GM23248 (cell line): ENCODE measurements around the gene GCGR. TPM values are rescaled to one million over a fixed set of nuclear protein-coding genes. Genes with fewer than 3 reads are reported as not detected.
A peak's percentile ranks its signal among the peaks of the same experiment; 100 is the strongest.

Experiments used
- DNase-seq: peaks from one replicate; pipeline ENCODE4 v3.0.0-alpha.2; 2015
- H2AFZ ChIP-seq: fragments of 200-600 bp; sonication (generic); 2 replicates; pipeline ENCODE4 v1.6.1; 2016; ENCODE audit warnings: antibody characterized with exemption
- H3F3A ChIP-seq: fragments of 200-600 bp; sonication (generic); 2 replicates; pipeline ENCODE4 v1.6.1; 2016; ENCODE audit warnings: mild to moderate bottlenecking, antibody characterized with exemption, mixed run types; ENCODE audit not compliant: insufficient read depth
- H3K27ac ChIP-seq: fragments of 200-600 bp; sonication (generic); 2 replicates; pipeline ENCODE4 v1.5.1; 2016; ENCODE audit warnings: mild to moderate bottlenecking
- H3K27me3 ChIP-seq: fragments of 200-600 bp; sonication (generic); replicated peaks from 2 replicates; pipeline ENCODE4 v1.6.1; 2016; ENCODE audit warnings: mild to moderate bottlenecking; ENCODE audit not compliant: insufficient read depth
- H3K36me3 ChIP-seq: fragments of 200-600 bp; sonication (generic); 2 replicates; pipeline ENCODE4 v1.6.1; 2016; ENCODE audit warnings: low read depth, mild to moderate bottlenecking
- H3K4me1 ChIP-seq: fragments of 200-600 bp; sonication (generic); 2 replicates; pipeline ENCODE4 v1.6.1; 2016; ENCODE audit warnings: mild to moderate bottlenecking; ENCODE audit not compliant: insufficient read depth
- H3K4me2 ChIP-seq: fragments of 200-600 bp; sonication (generic); one replicate; pipeline ENCODE4 v1.6.1; 2016; ENCODE audit warnings: mild to moderate bottlenecking; ENCODE audit not compliant: unreplicated experiment
- H3K4me3 ChIP-seq: fragments of 200-600 bp; sonication (generic); 2 replicates; pipeline ENCODE4 v1.5.1; 2016; ENCODE audit warnings: mild to moderate bottlenecking
- H3K79me2 ChIP-seq: fragments of 200-600 bp; sonication (generic); 2 replicates; pipeline ENCODE4 v1.6.1; 2016; ENCODE audit warnings: mild to moderate bottlenecking; ENCODE audit not compliant: insufficient read depth
- H3K9ac ChIP-seq: fragments of 200-600 bp; sonication (generic); 2 replicates; pipeline ENCODE4 v1.6.1; 2016; ENCODE audit warnings: mild to moderate bottlenecking
- H3K9me2 ChIP-seq: fragments of 200-600 bp; sonication (generic); 2 replicates; pipeline ENCODE4 v1.6.1; 2016; ENCODE audit warnings: mixed run types, mild to moderate bottlenecking, moderate library complexity; ENCODE audit not compliant: insufficient read depth
- H3K9me3 ChIP-seq: fragments of 200-600 bp; sonication (generic); one replicate; pipeline ENCODE4 v1.6.1; 2017; ENCODE audit warnings: low read depth
- H4K20me1 ChIP-seq: fragments of 200-600 bp; sonication (generic); 2 replicates; pipeline ENCODE4 v1.6.0; 2016; ENCODE audit not compliant: insufficient read depth
- EZH2 ChIP-seq: fragments of 200-600 bp; sonication (generic); IDR thresholded peaks from 2 replicates; pipeline ENCODE4 v1.6.1; 2018; ENCODE audit warnings: antibody characterized with exemption, mild to moderate bottlenecking; ENCODE audit not compliant: insufficient read depth, poor library complexity, severe bottlenecking
- EZH2phosphoT487 ChIP-seq: fragments of 200-600 bp; sonication (generic); IDR thresholded peaks from 2 replicates; pipeline ENCODE4 v1.6.1; 2018; ENCODE audit warnings: antibody characterized with exemption, moderate library complexity, mild to moderate bottlenecking, low read depth; ENCODE audit not compliant: insufficient read depth
- WGBS, 2 experiments: methylation state at CpG; one replicate each; pipeline ENCODE4 v1.1.6; 2015 to 2017; ENCODE audit warnings: low lambda C conversion rate in 2 of 2, low coverage in 1 of 2; ENCODE audit errors: missing lambda C conversion rate in 2 of 2; 5-methylcytosine and 5-hydroxymethylcytosine counted together
- in situ Hi-C: fragments of 300-500 bp; cut with MboI; formaldehyde crosslinking; loops from 2 replicates; pipeline ENCODE4 v1.15.0; 2020
- polyA plus RNA-seq: library from polyadenylated mRNA; unstranded; fragments of >200 nt; fragmentation: Nextera tagmentation; extraction: Ambion mirVana; gene quantifications from 2 replicates; pipeline ENCODE4 v1.2.1, GENCODE V29; 2016
- total RNA-seq: library from RNA; depleted of rRNA; stranded (reverse); fragments of >200 nt; shearing (Covaris generic); gene quantifications from 2 replicates; pipeline ENCODE4 v1.2.3, GENCODE V29; 2014; rRNA removed

GCGR gene
- not detected in 2 replicates for total RNA-seq
- polyA plus RNA-seq = not detected in 2 replicates

DNA sequence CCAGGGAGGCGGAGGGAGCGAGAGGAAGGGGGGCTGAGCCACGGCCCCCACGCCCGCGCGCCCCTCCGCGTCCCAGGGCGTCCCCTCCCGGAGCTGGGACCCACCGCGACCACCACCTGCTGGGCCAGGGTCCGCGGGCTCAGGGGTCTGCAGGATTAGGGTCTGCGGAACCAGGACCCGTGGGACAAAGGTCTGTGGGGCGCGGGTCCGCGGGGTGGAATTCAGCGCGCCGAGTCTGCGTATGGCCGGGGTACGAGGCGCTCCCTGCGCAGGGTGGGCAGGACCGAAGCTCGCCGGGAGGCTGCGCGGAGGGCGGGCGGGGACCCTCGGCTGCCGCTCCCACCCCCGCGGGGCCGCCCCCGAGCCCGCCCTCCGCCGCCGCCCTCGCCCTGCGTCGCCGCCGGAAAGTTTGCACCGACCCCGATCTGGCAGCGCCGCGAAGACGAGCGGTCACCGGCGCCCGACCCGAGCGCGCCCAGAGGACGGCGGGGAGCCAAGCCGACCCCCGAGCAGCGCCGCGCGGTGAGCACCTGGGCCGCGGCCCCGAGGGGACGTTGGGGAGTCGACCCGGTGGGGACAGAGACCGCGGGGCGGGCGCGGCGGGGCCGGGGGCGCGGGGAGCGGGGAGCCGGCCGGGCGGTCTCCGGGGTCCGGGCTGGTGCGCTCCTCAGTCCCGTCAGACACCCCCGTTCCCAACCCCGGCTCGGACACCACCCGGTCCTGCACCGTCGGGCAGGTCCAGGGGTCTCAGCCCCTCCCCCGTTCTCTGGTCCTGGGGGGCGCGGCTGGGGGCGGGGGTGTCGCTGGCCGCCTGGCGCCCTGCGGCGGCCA lies at the start of gene GCGR:
GCGR (plus strand) TSS at position 423 of the 831 bp plus-strand sequence. CDS start 4,869 bp downstream, outside the sequence.
- Histone ChIP-seq H3K27ac (no peak within 1 kb of the TSS), H3K9ac (no peak within 1 kb of the TSS), H3F3A (no peaks in the 10 kb centered on the region), H4K20me1 (no peaks in the 10 kb centered on the region), H3K4me3 (no peak within 1 kb of the TSS), H3K4me2 (no peak within 1 kb of the TSS), H3K9me2 (no peaks in the 10 kb centered on the region), H3K9me3 (no peaks in the 10 kb centered on the region), H3K79me2 (no peaks in the 10 kb centered on the region), H3K27me3 (peaks cover 78% of the 10 kb centered on the region), H3K4me1 (no peaks in the 10 kb centered on the region), H3K36me3 (no peaks in the 10 kb centered on the region), H2AFZ (no peak within 1 kb of the TSS)
- peak; percentile 12 for TF ChIP-seq EZH2
- TF ChIP-seq EZH2phosphoT487 = 0 out of 2 replicates have a peak, but pooled peaks have one; percentile 13
- 4 to 12% methylated on average over 25 to 74 of the region's 110 CpGs for WGBS, 2 experiments
- in situ Hi-C loops = no loop called here
- DNase-seq = no peak

GRCh38 chr17:81792675-81793615 lies 11.0 kb upstream of the GCGR start:
- in situ Hi-C loops = no loop called here
- no peaks in the 10 kb centered on the region for H3K9me2 ChIP-seq

GRCh38 chr17:81794074-81794476 lies 9.9 kb upstream of the GCGR start:
- Histone ChIP-seq H2AFZ (no peak overlapping the region), H3K4me3 (no peak overlapping the region), H3K4me1 (no peaks in the 10 kb centered on the region), H4K20me1 (no peaks in the 10 kb centered on the region), H3K9me3 (no peaks in the 10 kb centered on the region), H3K27me3 (no peaks in the 10 kb centered on the region; the same call in 1 of the 2 replicates), H3K9me2 (no peaks in the 10 kb centered on the region), H3F3A (peaks cover 4% of the 10 kb centered on the region; the same call in 1 of the 2 replicates), H3K27ac (no peak overlapping the region), H3K36me3 (no peaks in the 10 kb centered on the region), H3K4me2 (no peak overlapping the region), H3K9ac (no peak overlapping the region), H3K79me2 (no peaks in the 10 kb centered on the region)
- no peak for DNase-seq
- in situ Hi-C loops = no loop called here
- TF ChIP-seq EZH2phosphoT487 = no peak
- no peak for TF ChIP-seq EZH2
- 85 to 97% methylated on average over 3 of the region's 3 CpGs for WGBS, 2 experiments

More at GRCh38 chr17:81792675-81793615, 11.0 kb upstream of the GCGR start:
- no peak for DNase-seq
- no peak overlapping the region for H2AFZ ChIP-seq
- TF ChIP-seq EZH2phosphoT487 (no peak), EZH2 (no peak)
- H3K36me3 ChIP-seq = no peaks in the 10 kb centered on the region
- H3K9me3 ChIP-seq = no peaks in the 10 kb centered on the region
- H3K27ac ChIP-seq = no peak overlapping the region
- no peak overlapping the region for H3K9ac ChIP-seq
- peaks cover 4% of the 10 kb centered on the region; the same call in 1 of the 2 replicates for H3F3A ChIP-seq
- no peak overlapping the region for H3K4me3 ChIP-seq
- H4K20me1 ChIP-seq = no peaks in the 10 kb centered on the region
- no peaks in the 10 kb centered on the region for H3K4me1 ChIP-seq
- no peak overlapping the region for H3K4me2 ChIP-seq
- 76 to 81% methylated on average over 7 of the region's 8 CpGs for WGBS, 2 experiments
- no peaks in the 10 kb centered on the region for H3K79me2 ChIP-seq
- H3K27me3 ChIP-seq = no peaks in the 10 kb centered on the region

GRCh38 chr17:81794509-81794908 lies 9.4 kb upstream of the GCGR start:
- in situ Hi-C loops = no loop called here
- H3K4me1 ChIP-seq = no peaks in the 10 kb centered on the region
- H3K9me2 ChIP-seq = no peaks in the 10 kb centered on the region
- WGBS, 2 experiments = 42 to 51% methylated on average over 8 of the region's 8 CpGs
- H3K9ac ChIP-seq = no peak overlapping the region
- H3K9me3 ChIP-seq = no peaks in the 10 kb centered on the region
- H3K27me3 ChIP-seq = no peaks in the 10 kb centered on the region; the same call in 1 of the 2 replicates
- H3F3A ChIP-seq = peaks cover 4% of the 10 kb centered on the region; the same call in 1 of the 2 replicates
- no peak overlapping the region for H2AFZ ChIP-seq
- H4K20me1 ChIP-seq = no peaks in the 10 kb centered on the region
- H3K79me2 ChIP-seq = no peaks in the 10 kb centered on the region
- TF ChIP-seq EZH2phosphoT487 = no peak
- no peak for TF ChIP-seq EZH2
- H3K27ac ChIP-seq = no peak overlapping the region
- no peaks in the 10 kb centered on the region for H3K36me3 ChIP-seq
- H3K4me3 ChIP-seq = no peak overlapping the region
- no peak for DNase-seq
- H3K4me2 ChIP-seq = no peak overlapping the region
